Activated CD4-positive, CD25-positive, alpha-beta regulatory T cell treated with anti-CD3 and anti-CD28 coated beads, Interleukin-2, amount 50 U/mL, for 16 hours (primary cell): ENCODE measurements around the gene SVOP.
"Not testable (repeated sequence)": the region's sequence is repeated elsewhere in the genome, so short reads cannot be mapped to it uniquely, and the experiment has no call there.

ENCODE experiments used
- DNase-seq: peaks from one replicate; pipeline ENCODE4 v3.0.0-alpha.2; 2020; ENCODE audit warnings: low read depth, low spot score

Gene SVOP

DNA sequence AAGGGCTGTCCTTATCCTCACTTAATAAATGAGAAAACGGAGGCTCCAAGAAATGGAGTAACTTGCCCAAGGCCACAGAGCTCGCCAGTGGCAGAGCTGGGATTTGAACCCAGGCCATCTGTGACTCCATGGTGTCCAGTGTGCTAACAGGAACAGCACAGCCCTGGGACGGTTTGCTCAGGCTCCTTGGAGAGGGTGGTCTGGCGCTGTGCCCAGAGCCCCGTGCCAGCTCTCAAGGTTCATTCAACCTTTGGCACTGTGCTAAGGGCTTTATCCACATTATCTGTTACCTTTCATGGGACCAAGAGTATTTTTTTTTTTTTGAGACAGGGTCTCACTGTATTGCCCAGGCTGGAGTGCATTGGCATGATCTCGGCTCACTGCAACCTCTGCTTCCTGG is 132.8 kb downstream of the SVOP start:
- no peak for DNase-seq

DNA sequence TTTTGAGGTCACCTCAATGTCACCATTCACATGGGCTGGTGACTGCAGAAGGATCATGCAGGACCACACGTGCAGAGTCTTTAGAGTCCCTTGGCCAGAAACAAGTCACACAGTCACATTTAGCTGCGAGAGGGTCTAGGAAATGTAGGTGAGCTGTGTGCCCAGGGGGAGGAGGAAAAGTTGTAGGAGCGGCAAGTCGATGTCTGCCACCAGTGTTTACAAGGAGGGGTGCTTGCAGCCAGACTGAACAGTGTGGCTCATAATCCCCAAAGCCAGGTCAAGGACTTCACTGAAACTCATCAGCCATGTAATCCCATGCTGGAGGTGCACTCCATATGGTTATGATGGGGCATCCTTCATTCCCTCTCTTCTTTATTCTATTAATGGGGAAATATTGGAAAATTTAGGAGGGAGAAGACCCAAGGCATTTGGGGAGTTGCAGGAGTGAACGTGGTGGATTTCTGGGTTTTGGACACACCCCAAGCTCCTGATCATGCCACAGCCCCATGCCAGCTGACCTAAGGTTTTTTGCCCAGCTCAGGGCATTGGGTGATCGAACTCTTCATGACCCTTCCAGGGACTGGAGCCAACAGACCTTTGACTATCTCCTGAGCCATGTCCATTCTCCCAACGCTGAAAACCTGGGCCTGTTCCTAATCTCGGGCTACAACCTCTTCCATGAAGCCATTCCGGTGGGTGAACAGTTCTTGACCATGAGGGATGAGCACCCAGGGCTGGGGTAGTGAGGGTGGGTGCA is 133.8 kb downstream of the SVOP start:
- DNase-seq, result no peak

DNA sequence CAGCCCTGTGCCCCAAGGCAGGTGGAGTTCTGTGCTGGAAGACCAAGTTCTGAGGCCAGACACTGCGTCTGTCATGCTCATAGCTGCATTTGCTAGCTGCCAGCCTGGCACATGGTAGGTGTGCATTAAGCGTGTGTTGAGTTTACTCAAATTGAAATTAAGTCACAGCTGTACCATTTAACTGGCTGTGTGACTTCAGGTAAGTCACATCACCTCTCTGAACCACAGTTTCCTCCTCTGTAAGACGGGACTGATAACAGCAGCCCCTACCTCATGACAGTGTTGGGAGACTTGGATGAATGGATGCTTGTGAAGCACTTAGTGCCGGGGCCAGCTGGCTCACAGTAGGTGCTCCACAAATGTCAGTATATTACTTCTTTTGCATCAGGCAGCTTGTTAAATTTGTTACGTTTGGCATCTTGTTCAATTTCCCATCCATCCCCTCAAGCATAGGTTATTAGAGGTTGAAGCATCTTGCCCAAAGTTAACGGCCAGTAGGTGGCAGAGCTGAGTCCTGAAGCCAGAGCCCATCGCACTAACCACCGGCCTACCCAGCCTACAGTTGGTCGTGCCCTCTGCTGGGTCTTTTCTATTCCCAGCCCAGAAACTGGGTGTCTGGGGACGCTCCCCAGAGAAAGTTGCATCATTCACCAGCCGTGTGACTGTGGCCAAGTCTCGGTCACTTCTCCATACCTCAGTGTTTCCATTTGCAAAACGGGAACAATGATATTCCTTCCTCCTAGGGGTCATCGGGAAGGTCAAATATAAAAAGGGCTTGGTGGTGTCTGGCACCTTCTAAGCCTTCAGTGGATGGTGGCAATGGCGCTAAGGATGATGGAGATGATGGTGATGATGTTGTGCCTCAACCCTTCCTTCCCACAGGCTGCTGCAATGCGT is 136.5 kb downstream of the SVOP start:
- peak; percentile 39 for DNase-seq

DNA sequence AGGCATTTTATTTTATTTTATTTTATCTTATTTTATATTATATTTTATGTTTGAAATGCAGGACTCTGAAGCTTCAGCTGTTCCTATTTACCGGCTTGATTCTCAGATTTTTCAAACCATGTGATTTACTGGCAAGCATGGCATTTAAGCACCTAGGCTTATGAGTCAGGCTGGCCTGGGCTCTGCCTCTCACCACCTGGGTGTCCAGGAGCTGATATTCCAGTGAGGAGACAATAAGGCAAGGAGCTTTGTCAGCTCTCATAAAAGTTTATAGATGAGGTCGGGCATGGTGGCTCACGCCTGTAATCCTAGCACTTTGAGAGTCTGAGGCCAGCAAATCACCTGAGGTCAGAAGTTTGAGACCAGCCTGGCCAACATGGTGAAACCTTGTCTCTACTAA is 138.9 kb downstream of the SVOP start:
- DNase-seq, result no peak

DNA sequence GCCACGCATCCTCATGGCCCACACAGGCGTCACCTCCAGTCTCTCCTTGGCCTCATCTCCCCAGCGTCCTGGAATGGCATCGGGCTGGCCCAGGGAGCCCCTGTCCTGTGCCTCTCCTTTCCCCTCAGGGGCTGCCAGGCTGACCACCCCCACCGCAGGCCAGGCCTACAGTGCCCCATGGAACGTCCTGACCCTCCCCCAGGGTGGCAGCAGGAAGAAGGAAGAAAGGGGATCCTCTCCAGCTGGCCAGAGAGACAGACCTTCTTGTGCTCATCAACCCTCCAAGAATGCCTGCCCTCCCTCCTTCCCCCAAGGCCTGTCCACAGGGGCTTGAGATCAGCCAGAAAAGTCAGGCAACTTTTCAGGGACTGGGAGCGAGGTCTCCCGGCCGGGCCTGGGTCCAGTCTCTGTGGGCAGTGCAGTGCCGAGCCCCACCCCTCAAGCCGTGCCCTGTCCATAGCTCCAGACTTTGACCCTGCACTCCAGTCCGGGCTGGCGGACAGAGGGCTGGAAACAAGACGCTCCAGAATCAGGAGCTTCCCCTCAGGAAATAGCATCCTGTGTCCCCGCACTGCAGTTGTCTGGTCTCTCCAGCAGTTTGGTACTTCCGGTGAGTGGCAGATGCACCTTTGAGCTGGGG is 141.1 kb downstream of the SVOP start, which contains the start of gene DAO:
DAO (plus strand) TSS at position 478 of the 640 bp plus-strand sequence. CDS start 4,915 bp downstream, outside the sequence.
- no peak for DNase-seq

DNA sequence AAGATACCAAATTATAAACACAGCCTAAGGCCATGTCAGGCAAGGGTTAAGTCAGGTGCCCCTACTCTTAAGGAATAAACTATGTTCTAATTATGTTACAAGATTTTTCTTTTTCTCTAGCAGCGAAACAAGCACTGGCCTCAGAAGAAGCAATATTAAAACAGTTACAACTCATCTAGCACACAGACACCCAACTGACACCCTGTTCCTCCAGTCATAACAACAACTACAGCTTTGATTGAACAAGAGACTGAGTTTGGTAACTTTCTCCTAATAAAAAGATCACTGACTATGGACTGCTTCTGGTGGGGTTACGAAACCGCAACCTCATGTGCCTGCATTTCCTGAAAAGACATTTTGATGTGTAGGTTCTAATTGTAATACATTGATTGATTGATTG is 144.3 kb downstream of the SVOP start:
- DNase-seq, result no peak

DNA sequence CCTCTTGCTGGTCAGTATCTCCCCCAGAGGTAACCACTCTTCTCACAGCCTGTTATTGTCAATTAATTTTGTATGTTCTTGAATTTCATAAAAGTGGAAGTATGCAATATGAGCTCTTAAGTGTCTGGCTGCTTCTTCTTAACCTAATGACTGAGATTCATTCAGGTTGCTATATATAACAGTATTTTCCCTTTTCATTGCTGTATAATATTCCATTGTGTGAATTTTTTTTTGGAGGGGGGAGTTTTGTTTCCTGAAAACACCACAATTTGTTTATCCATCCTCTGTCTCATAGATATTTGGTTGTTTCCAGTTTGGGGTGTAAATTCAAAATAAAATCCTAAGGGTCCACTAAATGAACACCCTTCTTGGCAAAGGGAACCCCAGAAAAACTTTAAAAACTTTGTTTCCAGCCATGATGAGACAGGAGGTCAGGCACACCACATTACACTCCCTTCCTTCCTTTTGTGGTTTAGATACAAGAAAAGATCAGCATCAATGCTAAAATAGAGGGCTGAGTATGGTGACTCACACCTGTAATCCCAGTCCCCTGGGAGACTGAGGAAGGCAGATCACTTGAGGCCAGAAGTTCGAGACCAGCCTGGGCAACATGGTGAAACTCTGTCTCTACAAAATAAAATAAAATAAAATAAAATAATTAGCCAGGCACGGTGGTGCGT is 145.0 kb downstream of the SVOP start:
- DNase-seq, result no peak

DNA sequence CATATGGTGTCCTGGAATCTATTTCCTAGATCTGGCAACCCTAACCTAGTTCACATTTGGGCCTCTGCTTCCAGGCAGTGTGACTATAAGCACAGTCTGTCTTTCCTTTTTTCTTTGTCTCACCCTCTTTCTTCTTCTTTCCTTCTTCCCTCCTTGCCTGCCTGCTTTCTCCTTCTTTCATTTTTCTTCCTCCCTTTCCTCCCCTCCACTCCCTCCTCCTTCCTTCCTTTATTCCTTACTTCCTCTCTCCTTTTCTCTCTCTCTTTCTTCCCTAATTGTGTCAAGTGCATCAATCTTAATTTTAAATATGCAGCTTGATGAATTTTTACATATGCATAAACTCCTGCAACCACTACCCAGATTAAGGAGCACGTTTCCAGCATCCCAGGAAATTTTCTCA is 145.6 kb downstream of the SVOP start:
- DNase-seq, result no peak

DNA sequence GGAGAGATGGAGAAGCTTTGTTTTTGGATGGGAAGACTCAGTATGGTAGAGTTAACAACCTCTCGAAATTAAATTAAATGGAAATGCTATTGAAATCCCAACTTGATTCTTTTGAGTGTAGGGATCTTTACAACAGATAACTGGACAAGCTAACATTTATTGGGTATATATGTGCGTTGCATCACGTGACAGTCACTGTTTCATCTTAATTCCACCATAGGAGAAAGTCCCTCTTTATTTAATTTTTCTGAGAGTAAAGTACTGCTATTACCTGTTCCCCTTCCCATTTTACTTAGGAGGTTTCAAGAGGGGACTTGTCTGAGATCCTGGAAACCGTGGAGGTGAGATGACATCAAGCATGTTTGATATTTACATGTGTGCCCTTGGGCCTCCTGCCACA is 152.1 kb downstream of the SVOP start:
- no peak for DNase-seq

DNA sequence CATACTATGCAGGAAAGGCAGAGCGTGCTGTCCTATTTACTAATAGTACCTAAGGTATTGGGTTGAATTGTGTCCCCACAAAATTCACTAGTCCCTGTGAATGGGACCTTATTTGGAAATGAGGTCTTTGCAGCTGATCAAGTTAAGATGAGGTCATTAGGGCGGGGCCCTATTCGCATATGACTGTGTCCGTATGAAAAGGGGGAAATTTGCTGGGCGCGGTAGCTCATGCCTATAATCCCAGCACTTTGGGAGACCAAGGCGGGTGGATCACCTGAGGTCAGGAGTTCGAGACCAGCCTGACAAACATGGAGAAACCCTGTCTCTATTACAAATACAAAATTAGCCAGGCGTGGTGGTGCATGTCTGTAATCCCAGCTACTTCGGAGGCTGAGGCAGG is 154.8 kb downstream of the SVOP start:
- not testable (repeated sequence) for DNase-seq

DNA sequence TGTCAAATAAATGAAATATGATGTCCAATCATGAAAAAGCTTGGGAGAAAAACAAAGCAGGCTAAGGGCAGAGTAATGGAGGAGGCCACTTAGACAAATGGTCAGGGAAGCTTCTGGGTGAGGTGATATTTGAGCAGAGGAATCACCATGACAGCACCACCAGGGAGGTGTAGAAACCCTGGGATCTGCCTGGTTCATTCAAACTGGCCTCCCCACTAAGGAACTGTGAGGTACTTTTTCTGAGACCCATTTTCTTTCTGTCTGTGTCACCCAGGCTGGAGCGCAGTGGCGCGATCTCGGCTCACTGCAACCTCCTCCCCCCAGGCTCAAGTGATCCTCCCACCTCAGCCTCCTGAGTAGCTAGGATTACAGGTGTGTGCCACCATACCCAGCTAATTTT is 155.7 kb downstream of the SVOP start:
- no peak for DNase-seq

DNA sequence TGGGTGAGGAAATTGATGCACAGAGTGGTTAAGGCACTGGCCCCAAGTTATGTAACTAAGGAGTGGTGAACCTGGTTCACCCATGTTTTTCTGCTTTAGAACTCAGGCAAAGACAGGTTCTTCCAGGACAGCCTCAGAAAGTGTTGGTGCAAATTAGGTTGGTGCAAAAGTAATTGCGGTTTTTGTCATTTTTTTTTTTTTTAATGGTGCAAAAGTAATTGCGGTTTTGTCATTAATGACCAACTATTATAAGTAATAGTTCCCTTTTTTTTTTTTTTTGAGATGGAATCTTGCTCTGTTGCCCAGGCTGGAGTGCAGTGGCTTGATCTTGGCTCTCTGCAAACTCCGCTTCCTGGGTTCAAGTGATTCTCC is 158.3 kb downstream of the SVOP start:
- no peak for DNase-seq

DNA sequence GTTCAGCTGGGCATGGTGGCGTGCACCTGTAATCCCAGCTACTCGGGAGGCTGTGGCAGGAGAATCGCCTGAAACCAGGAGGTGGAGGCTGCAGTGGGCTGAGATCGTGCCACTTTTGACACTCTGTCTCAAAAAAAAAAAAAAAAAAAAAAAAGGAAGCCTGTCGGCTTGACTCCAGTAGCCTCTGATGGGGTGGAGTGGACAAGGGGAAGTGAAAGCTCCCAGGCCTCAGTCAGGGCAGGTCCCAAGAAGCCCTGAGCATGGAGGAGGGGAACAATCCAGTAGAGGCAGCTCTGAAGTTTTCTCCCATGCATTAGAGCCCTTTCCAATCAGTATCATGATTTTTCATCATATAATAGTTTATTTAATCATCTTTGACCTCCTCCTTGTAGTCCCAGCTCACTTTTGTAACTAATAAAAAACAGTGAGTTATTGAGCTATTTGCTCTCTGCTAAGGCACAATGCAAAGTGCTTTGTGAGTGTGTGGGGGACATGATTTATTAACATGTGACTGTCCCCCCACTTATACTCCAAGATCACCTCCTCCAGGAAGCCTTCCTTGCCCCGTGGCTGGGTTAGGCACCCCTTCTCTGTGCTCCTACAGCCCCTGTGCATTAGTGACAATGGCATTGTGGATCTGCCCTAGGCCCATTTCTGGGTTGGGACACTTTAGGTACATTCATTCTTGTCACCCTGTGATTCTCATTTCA is 158.8 kb downstream of the SVOP start:
- no peak for DNase-seq

DNA sequence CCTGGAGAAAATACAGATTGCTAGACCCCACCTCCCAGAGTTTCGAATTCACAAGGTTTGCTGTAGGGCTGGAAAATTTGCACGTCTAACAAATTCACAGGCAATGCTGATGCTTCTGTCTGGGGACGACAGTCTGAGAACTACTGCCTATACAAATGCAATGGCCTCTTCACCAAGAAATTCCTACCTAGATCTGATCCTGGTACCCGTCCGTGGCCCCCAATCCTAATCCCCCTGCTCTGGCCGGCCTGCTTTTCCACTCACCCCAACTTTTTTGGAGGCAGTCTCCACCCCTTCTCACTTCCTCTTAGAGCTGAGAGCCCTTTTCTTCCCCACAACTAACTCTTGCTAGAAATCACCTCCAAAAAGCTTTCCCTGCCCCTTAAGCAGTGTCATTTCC is 160.4 kb downstream of the SVOP start:
- DNase-seq, result no peak

DNA sequence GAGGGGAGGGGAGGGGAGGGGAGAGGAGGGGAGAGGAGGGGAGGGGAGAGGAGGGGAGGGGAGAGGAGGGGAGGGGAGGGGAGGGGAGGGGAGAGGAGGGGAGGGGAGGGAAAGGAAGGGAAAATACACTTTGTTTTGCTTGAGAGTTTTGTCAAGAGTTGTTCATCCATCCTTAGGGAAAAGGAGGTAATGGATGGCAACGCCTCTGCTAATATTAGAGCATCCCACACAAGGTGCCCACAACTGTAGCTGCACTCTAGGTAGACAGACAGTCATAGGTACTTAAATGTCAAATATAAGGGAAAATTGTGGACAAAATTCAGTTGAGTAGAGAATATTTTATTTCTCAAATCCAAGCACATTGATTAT is 161.0 kb downstream of the SVOP start:
- DNase-seq, result no peak

DNA sequence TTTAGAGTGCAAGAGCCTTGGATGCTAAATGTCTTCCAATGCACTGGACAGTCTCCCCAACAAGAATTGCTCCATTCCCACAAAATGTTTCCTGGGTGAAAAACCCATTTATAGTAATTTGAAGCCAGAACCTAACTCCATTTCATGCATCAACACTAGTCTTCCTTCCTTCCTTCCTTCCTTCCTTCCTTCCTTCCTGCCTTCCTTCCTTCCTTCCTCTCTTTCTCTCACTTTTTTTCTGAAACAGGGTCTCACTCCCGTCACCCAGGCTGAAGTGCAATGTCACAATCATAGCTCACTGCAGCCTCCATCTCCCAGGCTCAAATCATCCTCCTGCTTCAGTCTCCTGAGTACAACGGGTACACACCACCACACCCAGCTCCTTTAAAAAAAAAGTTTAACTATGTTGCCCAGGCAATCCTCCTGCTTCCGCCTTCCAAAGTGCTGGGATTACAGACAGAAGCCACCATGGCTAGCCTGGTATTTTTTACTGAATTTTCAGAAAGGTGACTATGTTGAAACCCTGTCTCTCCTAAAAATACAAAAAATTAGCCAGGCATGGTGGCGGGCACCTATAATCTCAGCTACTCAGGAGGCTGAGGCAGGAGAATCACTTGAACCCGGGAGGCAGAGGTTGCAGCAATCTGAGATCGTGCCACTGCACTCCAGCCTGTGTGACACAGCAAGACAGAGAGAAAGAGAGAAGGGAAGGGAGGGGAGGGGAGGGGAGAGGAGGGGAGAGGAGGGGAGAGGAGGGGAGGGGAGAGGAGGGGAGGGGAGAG is 161.5 kb downstream of the SVOP start:
- DNase-seq, result not testable (repeated sequence)

DNA sequence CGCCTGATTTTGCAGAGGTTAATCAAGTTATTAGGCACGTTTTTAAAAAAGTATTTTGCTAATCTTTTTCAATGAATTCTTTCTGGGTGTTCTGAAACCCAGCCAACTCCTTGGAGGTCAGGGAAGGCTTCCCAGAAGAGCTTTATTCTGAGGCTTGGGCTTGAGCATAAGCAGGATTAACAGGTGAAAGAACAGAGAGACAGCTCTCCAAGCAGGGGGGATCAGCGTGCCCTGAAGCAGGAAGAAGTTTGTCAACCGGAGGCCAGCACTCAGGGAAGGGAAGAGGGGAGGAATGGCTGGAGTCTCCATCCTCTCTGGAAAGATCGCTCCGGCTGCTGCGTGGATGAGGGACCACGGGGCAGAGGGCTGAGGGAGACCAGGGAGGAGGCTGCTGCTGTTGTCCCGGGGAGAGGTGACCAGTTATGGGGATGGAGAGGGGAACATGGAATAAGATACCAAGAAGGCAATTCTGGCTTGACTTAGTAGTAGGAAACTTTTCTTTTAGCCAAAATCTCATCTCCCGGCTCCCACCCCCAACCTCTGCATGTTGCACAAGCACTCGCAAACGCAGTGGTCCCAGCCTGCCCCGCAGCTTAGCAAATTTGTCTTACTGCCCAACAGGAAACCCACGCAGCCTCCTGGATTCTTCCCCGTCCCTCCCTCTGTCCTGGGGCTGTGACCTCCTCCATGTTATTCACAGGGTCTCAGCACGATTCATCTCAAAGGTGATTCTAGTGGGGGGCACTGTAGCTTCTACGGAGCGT is 162.4 kb downstream of the SVOP start:
- no peak for DNase-seq
